ENCODE results near the gene MLXIP. TPM values are rescaled to one million over a fixed set of nuclear protein-coding genes. Genes with fewer than 3 reads are reported as not detected.
A peak's percentile ranks its signal among the peaks of the same experiment; 100 is the strongest.

Gene MLXIP
- total RNA-seq, 2 donors from 2014 or later, result 19.7 to 28.9 TPM

DNA sequence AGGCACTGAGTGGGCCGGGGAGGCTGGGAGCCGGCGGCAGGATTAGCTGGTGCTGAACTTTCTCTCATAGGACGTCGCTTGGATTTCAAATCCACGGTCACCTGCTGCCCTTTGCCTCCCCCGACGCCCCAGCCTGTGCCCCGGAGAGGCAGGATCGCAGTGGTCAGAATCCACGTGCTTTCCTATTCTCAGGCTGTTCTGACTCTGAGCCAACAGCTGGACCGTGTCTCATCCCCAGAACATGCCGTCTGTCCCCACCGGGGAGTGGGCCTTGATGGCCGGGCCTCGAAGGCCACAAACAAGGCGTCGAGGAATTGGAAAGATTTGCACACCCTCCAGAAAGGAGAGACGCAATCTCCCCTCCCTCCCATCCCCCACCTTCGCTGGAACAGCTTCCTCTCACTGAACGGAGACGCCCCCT, 18.5 kb upstream of the MLXIP start:
- ATAC-seq (replicated peaks), result no peak
- H3K27ac Mint-ChIP-seq, result no peak overlapping the region
- H3K4me1 Mint-ChIP-seq, result peaks cover 5% of the 10 kb centered on the region
- H3K4me3 Mint-ChIP-seq, result no peak overlapping the region
- H3K36me3 Mint-ChIP-seq (ENCODE audit: low read depth), result no peaks in the 10 kb centered on the region
- no peaks in the 10 kb centered on the region for H3K27me3 Mint-ChIP-seq
- no peaks in the 10 kb centered on the region for H3K9me3 Mint-ChIP-seq

DNA sequence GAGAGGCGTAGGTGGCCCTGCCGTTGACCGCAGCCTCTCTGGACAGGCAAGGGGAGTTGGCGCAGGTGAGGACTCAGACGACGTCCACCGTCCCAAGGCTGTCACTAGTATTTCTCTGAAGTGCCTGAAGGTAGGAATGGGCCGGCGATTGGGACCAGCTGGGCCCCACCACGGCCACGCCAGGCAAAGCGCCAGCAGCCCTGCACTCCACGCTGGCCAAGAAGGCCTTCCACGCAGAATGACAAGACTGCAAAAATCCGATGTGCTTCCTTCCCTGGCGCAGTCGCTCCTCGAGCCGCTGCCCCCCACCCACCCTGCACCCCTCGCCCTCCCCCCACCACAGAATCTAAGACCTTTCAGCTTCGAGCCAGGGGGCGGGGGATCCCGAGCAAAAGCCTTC, 17.3 kb upstream of the MLXIP start:
- peaks cover 5% of the 10 kb centered on the region for H3K4me1 Mint-ChIP-seq
- no peak overlapping the region for H3K27ac Mint-ChIP-seq
- ATAC-seq (replicated peaks), result no peak
- H3K4me3 Mint-ChIP-seq, result no peak overlapping the region
- H3K36me3 Mint-ChIP-seq (ENCODE audit: low read depth), result no peaks in the 10 kb centered on the region
- no peaks in the 10 kb centered on the region for H3K27me3 Mint-ChIP-seq
- H3K9me3 Mint-ChIP-seq, result no peaks in the 10 kb centered on the region

DNA sequence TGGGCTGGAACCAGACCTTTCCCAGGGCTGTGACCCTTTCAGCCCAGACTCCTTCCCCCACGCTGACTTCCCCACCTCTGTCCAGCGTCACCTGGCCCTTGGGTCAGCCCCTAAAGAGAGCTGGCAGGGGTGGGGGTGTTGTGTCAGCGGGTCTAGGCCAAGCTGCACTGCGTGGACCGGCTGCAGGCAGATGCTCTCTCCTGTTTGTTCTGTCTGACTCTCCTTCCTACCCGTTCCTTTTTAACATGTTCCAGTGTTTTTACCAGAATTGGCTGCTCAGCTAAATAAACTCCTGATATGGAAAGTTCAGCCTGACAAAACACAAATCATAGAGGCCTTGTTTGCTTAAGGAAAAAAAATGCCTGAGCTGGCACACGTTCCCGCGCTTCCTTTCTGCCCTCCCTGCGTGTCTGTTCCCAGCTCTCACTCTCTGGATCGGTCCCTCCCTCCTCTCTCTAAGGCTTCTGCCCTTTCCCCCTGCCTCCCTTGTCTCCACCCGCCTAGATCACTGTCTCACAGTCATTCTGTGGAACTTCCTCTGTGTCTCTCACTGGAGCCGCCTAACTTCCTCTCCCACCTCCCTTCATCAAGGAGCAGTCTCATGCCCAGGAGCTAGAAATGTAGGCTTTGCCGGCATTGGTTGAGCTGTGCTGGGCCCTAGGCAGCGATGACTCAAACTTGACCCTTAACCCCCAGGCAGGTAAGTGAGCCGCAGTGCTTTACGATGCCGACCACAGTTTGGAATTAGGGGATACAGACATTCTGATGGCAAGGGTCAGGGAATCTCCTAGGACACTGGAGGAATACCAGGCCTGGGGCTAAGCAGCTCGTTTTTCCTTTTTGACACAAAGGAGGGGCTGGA, 15.5 kb upstream of the MLXIP start:
- Mint-ChIP-seq H3K27ac (no peak overlapping the region), H3K27me3 (no peaks in the 10 kb centered on the region), H3K36me3 (ENCODE audit: low read depth) (no peaks in the 10 kb centered on the region), H3K4me1 (no peaks in the 10 kb centered on the region), H3K9me3 (no peaks in the 10 kb centered on the region), H3K4me3 (no peak overlapping the region)
- ATAC-seq (replicated peaks), result no peak

DNA sequence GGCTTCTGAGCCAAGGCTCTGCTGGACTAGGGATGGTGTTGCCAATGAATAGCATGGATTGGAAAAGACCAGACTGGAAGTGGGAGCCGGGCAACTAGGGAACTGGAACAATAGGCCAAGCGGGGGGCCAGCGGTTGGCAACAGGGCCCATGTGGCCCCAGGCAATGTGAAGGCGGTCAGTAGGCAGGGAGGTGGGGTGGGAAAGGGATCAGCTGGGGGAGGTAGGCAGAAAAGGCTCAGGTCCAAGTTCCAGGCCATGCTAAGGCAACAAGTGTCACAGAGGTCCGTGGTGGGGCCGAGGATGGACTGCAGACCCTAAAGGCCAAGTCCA, 14.9 kb upstream of the MLXIP start:
- H3K4me1 Mint-ChIP-seq, result no peaks in the 10 kb centered on the region
- no peak overlapping the region for H3K27ac Mint-ChIP-seq
- H3K4me3 Mint-ChIP-seq, result no peak overlapping the region
- no peak for ATAC-seq (replicated peaks)
- no peaks in the 10 kb centered on the region for H3K36me3 Mint-ChIP-seq (ENCODE audit: low read depth)
- no peaks in the 10 kb centered on the region for H3K9me3 Mint-ChIP-seq
- H3K27me3 Mint-ChIP-seq, result no peaks in the 10 kb centered on the region

DNA sequence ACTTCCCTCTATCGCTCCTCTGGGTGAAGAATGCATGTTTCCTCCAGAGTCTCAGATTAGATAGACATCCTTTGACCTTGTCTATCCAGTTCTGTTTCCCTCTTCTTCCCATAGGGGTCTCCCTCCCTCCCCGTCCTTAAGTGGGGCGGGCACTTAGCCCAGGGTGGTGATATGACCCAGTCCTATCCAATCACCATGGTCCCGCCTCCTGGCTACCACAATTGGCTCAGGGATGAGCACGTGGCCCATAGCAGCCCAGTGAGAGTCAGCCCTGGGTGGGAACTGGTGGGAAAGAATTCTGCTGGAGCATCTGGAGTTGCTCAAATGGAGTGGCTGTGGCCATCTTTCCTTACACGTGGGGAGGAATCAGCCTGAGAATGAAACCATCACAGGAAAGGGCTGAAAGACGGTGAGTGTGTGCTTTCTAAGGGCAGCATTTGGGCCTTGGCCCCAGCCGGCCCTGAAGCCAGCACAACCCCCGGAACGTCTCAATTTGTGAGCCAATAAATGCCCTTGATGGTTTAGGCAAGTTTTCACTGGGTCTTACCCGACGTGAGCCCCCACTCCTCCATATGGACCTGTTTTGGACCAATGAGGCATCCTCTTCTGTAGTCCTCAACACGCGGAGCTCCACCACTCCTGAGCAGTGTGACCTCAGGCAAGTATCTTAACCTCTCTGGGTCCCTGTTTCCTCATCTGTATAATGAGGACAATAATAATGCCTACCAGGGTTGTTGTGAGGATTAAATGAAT, 14.4 kb upstream of the MLXIP start:
- Mint-ChIP-seq H3K27me3 (no peaks in the 10 kb centered on the region), H3K4me1 (no peaks in the 10 kb centered on the region), H3K36me3 (ENCODE audit: low read depth) (no peaks in the 10 kb centered on the region), H3K27ac (no peak overlapping the region), H3K4me3 (no peak overlapping the region), H3K9me3 (no peaks in the 10 kb centered on the region)
- peak; percentile 83 for ATAC-seq (replicated peaks)

DNA sequence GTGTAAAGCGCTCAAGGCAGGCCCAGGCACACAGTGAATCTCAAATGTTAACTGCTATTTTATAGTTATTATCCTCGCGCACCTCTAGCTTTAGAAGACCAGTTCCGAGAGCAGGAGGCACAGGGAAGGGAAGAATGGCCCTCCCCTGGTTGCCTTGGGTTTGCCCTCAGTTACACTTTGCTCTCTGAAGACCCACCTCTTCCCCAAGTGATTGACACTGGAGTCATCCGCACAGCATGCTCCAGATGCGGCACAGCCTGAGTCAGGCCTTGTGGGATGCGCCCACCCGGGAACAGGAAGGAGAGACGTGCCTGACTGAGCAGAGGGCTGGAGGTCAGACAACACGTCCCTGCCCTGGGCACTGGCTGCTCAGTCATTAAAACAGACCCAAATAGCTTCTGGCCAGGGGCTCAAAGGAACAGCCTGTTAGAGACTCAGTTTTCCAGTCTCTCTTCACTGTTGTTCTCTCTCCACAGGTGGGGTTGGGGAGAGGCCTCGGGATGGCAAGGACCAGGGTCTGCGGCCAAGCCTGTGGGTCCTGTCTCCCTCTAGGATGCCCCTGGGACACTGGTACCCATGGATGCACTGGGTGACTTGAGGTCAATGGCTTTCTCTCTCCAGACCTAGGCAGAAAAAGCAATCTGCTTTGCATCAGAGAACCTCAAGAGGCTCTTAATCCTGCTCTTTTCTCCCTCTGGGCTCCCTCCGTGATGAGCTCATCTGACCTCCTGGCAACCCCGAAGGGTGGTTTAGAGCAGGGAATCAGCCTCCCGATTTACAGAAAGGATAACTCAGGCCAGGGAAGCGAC, 13.6 kb upstream of the MLXIP start:
- no peak overlapping the region for H3K27ac Mint-ChIP-seq
- no peaks in the 10 kb centered on the region for H3K4me1 Mint-ChIP-seq
- no peaks in the 10 kb centered on the region for H3K9me3 Mint-ChIP-seq
- no peak overlapping the region for H3K4me3 Mint-ChIP-seq
- no peak for ATAC-seq (replicated peaks)
- H3K36me3 Mint-ChIP-seq (ENCODE audit: low read depth), result no peaks in the 10 kb centered on the region
- no peaks in the 10 kb centered on the region for H3K27me3 Mint-ChIP-seq

DNA sequence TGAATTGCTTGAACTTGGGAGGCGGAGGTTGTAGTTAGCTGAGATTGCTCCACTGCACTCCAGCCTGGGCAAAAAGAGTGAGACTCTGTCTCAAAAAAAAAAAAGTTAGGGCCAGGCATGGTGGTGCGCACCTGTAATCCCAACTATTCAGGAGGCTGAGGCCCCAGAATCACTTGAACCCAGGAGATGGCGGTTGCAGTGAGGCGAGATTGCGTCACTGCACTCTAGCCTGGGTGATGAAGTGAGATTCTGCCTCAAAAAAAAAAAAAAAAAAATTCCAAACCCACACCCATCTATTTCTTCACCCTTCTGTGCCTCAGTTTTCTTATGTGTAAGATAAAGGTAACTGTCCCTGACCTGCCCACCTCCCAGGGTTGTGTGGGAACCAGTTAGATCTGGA, 11.0 kb upstream of the MLXIP start:
- H3K27ac Mint-ChIP-seq, result no peak overlapping the region
- H3K9me3 Mint-ChIP-seq, result no peaks in the 10 kb centered on the region
- ATAC-seq (replicated peaks), result no peak
- no peaks in the 10 kb centered on the region for H3K36me3 Mint-ChIP-seq (ENCODE audit: low read depth)
- H3K27me3 Mint-ChIP-seq, result no peaks in the 10 kb centered on the region
- H3K4me3 Mint-ChIP-seq, result peak overlapping the region; percentile 3
- H3K4me1 Mint-ChIP-seq, result no peaks in the 10 kb centered on the region

DNA sequence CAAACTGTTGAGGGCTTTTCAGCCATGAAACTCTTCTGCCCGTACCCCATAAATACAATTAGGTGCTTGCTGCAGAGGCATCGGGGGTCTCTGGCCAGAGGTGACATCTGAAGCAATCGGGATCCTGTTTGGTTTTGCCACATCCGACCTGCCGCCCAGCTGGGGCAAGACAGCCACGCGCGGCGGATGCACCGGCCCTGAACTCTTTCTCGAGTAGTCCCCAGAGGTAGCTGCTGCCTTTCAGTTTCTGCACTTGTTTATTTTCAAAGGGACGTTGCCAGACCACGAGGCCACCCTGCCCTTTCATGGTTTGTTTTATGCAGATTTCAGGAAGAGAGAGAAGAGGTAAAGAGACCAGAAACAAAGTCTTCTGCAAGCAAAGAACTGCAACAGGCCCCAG, 10.6 kb upstream of the MLXIP start:
- no peaks in the 10 kb centered on the region for H3K4me1 Mint-ChIP-seq
- H3K27me3 Mint-ChIP-seq, result no peaks in the 10 kb centered on the region
- peak overlapping the region; percentile 3 for H3K4me3 Mint-ChIP-seq
- no peaks in the 10 kb centered on the region for H3K36me3 Mint-ChIP-seq (ENCODE audit: low read depth)
- H3K27ac Mint-ChIP-seq, result no peak overlapping the region
- no peaks in the 10 kb centered on the region for H3K9me3 Mint-ChIP-seq
- ATAC-seq (replicated peaks), result peak; percentile 24

DNA sequence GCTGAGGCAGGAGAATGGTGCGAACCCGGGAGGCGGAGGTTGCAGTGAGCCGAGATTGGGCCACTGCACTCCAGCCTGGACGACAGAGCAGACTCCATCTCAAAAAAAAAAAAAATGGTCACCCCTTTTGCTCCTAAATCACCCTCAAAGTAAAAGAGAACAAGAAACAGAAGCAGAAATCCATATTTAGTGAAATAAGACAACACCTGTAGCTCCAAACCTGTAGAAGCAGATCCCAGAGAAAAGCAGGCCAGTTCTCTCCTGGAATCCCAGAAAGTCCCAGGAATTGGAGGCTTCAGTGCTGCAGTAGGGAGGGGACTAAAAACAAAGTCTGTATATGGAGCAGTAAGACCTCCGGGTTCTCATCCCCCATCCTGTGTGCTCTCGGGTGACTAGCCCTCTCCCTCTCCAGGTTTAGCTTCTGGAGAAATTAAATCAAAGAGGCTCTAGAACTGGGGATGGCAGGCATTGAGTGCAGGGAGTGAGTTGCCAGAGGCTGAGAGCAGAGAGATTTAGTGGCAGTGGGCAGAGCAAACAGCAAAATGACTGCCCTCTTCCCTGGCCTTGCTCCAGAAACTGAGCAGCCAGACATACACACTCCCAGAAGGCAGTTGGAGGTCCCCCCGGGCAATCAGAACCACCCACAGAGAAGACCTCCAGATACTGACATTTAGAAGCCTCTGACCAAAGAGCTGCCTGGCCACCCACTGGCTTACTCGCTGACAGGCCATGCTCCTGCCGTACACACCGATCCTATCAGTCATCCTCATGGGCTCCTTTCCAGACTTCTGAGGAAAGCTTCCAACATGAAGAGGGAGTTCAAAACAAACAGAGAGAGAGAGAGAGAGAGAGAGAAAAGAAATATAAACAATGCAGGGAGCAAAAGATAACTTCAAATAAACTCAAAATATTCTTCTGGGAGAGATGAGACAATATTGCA, 6.3 kb upstream of the MLXIP start:
- no peaks in the 10 kb centered on the region for H3K9me3 Mint-ChIP-seq
- H3K36me3 Mint-ChIP-seq (ENCODE audit: low read depth), result no peaks in the 10 kb centered on the region
- ATAC-seq (replicated peaks), result no peak
- no peak overlapping the region for H3K27ac Mint-ChIP-seq
- no peaks in the 10 kb centered on the region for H3K27me3 Mint-ChIP-seq
- H3K4me1 Mint-ChIP-seq, result no peaks in the 10 kb centered on the region
- no peak overlapping the region for H3K4me3 Mint-ChIP-seq

DNA sequence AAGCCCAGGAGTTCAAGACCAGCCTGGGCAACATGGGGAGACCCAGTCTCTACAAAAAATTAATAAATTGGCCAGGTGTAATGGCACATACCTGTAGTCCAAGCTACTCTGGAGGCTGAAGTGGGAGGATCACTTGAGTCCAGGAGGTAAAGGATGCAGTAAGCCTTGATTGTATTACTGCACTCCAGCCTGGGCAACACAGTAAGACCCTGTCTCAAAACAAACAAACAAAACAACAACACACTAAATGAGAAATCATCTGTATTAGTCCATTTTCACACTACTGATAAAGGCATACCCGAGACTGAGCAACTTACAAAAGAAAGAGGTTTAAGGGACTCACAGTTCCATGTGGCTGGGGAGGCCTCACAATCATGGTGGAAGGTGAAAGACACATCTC, 4.7 kb upstream of the MLXIP start:
- no peak for ATAC-seq (replicated peaks)
- Mint-ChIP-seq H3K4me1 (no peaks in the 10 kb centered on the region), H3K4me3 (no peak overlapping the region), H3K36me3 (ENCODE audit: low read depth) (no peaks in the 10 kb centered on the region), H3K27me3 (no peaks in the 10 kb centered on the region), H3K9me3 (no peaks in the 10 kb centered on the region), H3K27ac (no peak overlapping the region)

DNA sequence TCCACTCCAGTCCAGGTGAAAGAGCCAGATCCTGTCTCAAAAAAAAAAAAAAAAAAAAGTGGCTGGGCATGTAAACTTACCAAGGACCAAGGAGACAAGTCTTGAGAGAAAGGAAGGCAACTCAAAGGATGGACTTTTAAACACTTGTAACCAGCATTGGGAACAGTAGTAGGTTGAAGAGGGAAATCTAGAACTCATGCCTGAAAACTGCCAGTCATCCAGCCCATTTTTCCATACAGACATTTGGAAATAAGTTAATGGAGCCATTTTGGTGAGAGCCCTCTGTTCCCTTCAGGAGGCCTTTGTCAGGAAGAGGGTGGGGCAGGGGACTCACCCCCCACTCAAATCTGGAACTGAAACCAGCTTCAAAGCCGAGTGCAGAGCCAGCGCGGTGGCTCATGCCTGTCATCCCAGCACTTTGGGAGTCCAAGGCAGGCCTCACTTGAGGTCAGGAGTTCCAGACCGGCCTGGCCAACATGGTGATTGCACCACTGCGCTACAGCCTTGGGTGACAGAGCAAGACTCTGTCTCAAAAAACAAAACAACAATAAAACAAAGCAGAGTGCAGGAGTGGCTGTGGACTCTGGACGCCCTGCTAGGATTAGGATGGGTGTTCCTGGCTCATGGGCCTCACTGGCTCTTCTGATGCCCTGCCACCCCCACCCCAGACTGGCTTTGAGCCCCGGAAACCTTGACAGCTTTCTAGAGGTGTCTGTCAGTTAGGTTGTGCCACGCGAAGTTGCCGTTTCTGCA, 1.6 kb upstream of the MLXIP start:
- Mint-ChIP-seq H3K4me3 (peak overlapping the region; percentile 82), H3K27ac (no peak overlapping the region)

DNA sequence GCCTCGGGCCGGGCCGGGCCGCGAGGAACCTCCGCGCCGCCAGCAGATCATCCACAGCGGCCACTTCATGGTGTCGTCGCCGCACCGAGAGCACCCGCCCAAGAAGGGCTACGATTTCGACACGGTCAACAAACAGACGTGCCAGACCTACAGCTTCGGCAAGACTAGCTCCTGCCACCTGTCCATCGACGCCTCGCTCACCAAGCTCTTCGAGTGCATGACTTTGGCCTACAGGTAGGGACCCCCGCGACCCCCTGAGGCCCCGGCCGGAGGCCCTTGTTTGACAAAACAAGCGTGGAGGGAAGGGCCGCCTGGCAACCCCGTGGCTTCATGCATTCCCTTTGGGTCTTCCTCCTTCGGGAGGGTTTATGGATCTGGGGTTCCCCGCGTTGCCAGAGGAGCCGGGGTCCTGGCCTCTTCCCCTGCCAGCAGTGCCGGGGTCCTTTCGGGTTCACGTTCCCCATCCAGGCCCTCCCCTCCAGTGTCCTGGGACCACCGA, 526 bp downstream of the MLXIP start:
- Mint-ChIP-seq H3K27ac (peak overlapping the region; percentile 85), H3K36me3 (ENCODE audit: low read depth) (peaks cover 22% of the 10 kb centered on the region), H3K4me3 (peak overlapping the region; percentile 82), H3K27me3 (no peaks in the 10 kb centered on the region), H3K9me3 (no peaks in the 10 kb centered on the region), H3K4me1 (peaks cover 42% of the 10 kb centered on the region)
- peak; percentile 2 for ATAC-seq (replicated peaks)

More for the DNA sequence above, 1.6 kb upstream of the MLXIP start:
- Mint-ChIP-seq H3K4me1 (peaks cover 22% of the 10 kb centered on the region), H3K27me3 (no peaks in the 10 kb centered on the region), H3K36me3 (ENCODE audit: low read depth) (peaks cover 8% of the 10 kb centered on the region), H3K9me3 (no peaks in the 10 kb centered on the region)
- no peak for ATAC-seq (replicated peaks)

DNA sequence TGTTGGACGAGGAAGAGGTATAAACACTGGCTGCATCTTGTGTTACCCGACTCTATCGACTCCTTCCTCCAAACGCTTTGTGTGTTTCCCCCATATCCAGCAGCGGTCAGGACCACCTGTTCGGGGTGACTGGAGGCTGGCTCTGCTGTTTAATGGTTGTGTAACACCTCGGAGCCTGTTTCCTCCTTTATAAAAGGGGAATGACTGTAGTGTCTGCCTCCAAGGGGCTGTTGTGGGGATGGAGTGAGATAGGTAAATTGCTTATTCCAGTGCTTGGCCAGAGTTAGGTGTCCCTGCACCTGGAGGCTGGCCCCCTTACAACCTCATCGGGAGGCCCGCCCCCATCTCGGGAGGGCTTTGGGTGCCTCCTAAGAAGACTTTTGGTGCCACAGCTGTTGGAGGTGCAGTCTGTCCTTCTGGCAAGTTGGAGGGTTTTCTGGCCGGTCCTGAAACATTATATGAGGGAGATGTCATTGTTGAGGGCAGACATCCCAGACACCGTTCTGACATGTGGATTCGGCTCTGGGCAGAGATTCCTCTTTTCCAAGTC, 1.1 kb downstream of the MLXIP start:
- H3K4me1 Mint-ChIP-seq, result peaks cover 42% of the 10 kb centered on the region
- H3K27ac Mint-ChIP-seq, result peak overlapping the region; percentile 85
- no peaks in the 10 kb centered on the region for H3K27me3 Mint-ChIP-seq

More for the DNA sequence above, 1.1 kb downstream of the MLXIP start:
- ATAC-seq (replicated peaks), result no peak
- H3K4me3 Mint-ChIP-seq, result peak overlapping the region; percentile 82
- peaks cover 27% of the 10 kb centered on the region for H3K36me3 Mint-ChIP-seq (ENCODE audit: low read depth)
- no peaks in the 10 kb centered on the region for H3K9me3 Mint-ChIP-seq

All from activated T-helper 17 cell treated with anti-CD3 and anti-CD28 coated beads, Interleukin-2, amount 50 U/mL, for 72 hours (primary cell).